ENCODE results near the gene TTC28.

TTC28 gene

GRCh38 chr22:28344918-28345703 lies 334.5 kb downstream of the TTC28 start:
- DNase-seq: no peak

- no peak for DNase-seq
Observed at GRCh38 chr22:28341001-28341400, 338.6 kb downstream of the TTC28 start.

GRCh38 chr22:28333088-28333487 lies 346.6 kb downstream of the TTC28 start:
- DNase-seq: no peak

GRCh38 chr22:28332410-28332809 lies 347.2 kb downstream of the TTC28 start:
- DNase-seq: no peak

- no peak for DNase-seq
Observed at GRCh38 chr22:28331695-28332094, 347.9 kb downstream of the TTC28 start.

- no peak for DNase-seq
Observed at GRCh38 chr22:28329186-28330073, 350.2 kb downstream of the TTC28 start.

GRCh38 chr22:28328756-28329155 lies 350.9 kb downstream of the TTC28 start:
- DNase-seq: no peak

GRCh38 chr22:28316014-28316413 lies 363.6 kb downstream of the TTC28 start:
- no peak for DNase-seq

- no peak for DNase-seq
Observed at GRCh38 chr22:28314959-28315358, 364.7 kb downstream of the TTC28 start.

GRCh38 chr22:28310299-28310698 lies 369.3 kb downstream of the TTC28 start:
- no peak for DNase-seq

GRCh38 chr22:28299753-28300152 lies 379.9 kb downstream of the TTC28 start:
- DNase-seq: no peak

- DNase-seq: no peak
Observed at GRCh38 chr22:28299309-28299708, 380.3 kb downstream of the TTC28 start.

GRCh38 chr22:28297504-28297903 lies 382.1 kb downstream of the TTC28 start:
- no peak for DNase-seq

- no peak for DNase-seq
Observed at GRCh38 chr22:28296452-28296851, 383.2 kb downstream of the TTC28 start.

GRCh38 chr22:28283068-28283654 lies 396.5 kb downstream of the TTC28 start:
- DNase-seq: no peak

GRCh38 chr22:28282405-28283067 lies 397.1 kb downstream of the TTC28 start:
- DNase-seq: no peak

- DNase-seq: no peak
Observed at GRCh38 chr22:28279888-28280287, 399.8 kb downstream of the TTC28 start.

GRCh38 chr22:28269277-28269676 lies 410.4 kb downstream of the TTC28 start:
- DNase-seq: no peak

- no peak for DNase-seq
Observed at GRCh38 chr22:28268850-28269249, 410.8 kb downstream of the TTC28 start.

- no peak for DNase-seq
Observed at GRCh38 chr22:28268171-28268570, 411.5 kb downstream of the TTC28 start.

GRCh38 chr22:28260619-28261018 lies 419.0 kb downstream of the TTC28 start:
- DNase-seq: no peak

- DNase-seq: no peak
Observed at GRCh38 chr22:28259774-28260312, 419.8 kb downstream of the TTC28 start.

- DNase-seq: no peak
Observed at GRCh38 chr22:28254396-28254795, 425.2 kb downstream of the TTC28 start.
